H1 (cell line): ENCODE results near the gene FNDC11. TPM values are rescaled to one million over a fixed set of nuclear protein-coding genes. Genes with fewer than 3 reads are reported as not detected.

Experiments used
- CTCF ChIA-PET: fragments of 300-600 bp; sonication (Branson Sonifier 250); formaldehyde crosslinking; loops from one replicate; lab custom pipeline; 2021; ENCODE audit not compliant: partially characterized antibody; lab: Charles Lee
- POLR2A ChIA-PET: fragments of 300-600 bp; sonication (Branson Sonifier 250); formaldehyde crosslinking; loops from one replicate; lab custom pipeline; 2021; ENCODE audit warnings: inconsistent platforms; ENCODE audit not compliant: partially characterized antibody; lab: Charles Lee
- DNase-seq, 2 experiments: peaks; one replicate each; pipeline versions ENCODE4 v3.0.0 to v3.0.0-alpha.2; 2010 to 2022; ENCODE audit warnings: low spot score in 2 of 2, low read depth in 1 of 2, mixed read lengths in 1 of 2
- FAIRE-seq: peaks from 2 replicates; lab custom pipeline; 2011; peaks lifted over from hg19 to GRCh38; lab: Jason Lieb, UNC
- H2AFZ ChIP-seq: 2 replicates; pipeline ENCODE4 v1.8.1; 2012; ENCODE audit warnings: low read length, inconsistent platforms
- H2AK5ac ChIP-seq: 2 replicates; pipeline ENCODE4 v1.6.1; 2013; ENCODE audit warnings: low read depth, low read length
- H2BK120ac ChIP-seq: replicated peaks from 2 replicates; pipeline ENCODE3; 2013; ENCODE audit warnings: low read depth, low read length, inconsistent platforms
- H2BK12ac ChIP-seq: 2 replicates; pipeline ENCODE4 v1.6.1; 2013; ENCODE audit warnings: low read depth, low read length
- H2BK15ac ChIP-seq: 2 replicates; pipeline ENCODE4 v1.6.1; 2013; ENCODE audit warnings: low read length
- H2BK20ac ChIP-seq: 2 replicates; pipeline ENCODE4 v1.6.1; 2013; ENCODE audit warnings: low read length
- H2BK5ac ChIP-seq: 2 replicates; pipeline ENCODE4 v1.6.1; 2013; ENCODE audit warnings: low read depth, low read length
- H3K14ac ChIP-seq: 2 replicates; pipeline ENCODE4 v1.6.1; 2013; ENCODE audit warnings: inconsistent platforms; ENCODE audit not compliant: insufficient read length
- H3K18ac ChIP-seq: 2 replicates; pipeline ENCODE4 v1.6.1; 2013; ENCODE audit warnings: low read length; ENCODE audit errors: extremely low read depth
- H3K23ac ChIP-seq: 2 replicates; pipeline ENCODE4 v1.6.1; 2013; ENCODE audit warnings: inconsistent platforms; ENCODE audit not compliant: insufficient read length
- H3K23me2 ChIP-seq: 2 replicates; pipeline ENCODE4 v1.6.1; 2013; ENCODE audit warnings: low read depth, low read length
- H3K27ac ChIP-seq: 2 replicates; pipeline ENCODE4 v1.6.1; 2011; ENCODE audit warnings: low read depth, low read length, inconsistent platforms
- H3K27me3 ChIP-seq, 4 experiments: replicated peaks in 1 of 4; 1 replicate in 1 of 4; 2 replicates in 3 of 4; pipeline versions ENCODE4 v1.6.1 to v1.8.1; 2011 to 2013; ENCODE audit warnings: low read length in 3 of 4, mild to moderate bottlenecking in 3 of 4, inconsistent platforms in 2 of 4, mixed read lengths in 2 of 4, moderate library complexity in 1 of 4; ENCODE audit not compliant: control insufficient read depth in 3 of 4, insufficient read depth in 3 of 4; ENCODE audit errors: extremely low read depth in 1 of 4
- H3K36me3 ChIP-seq, 4 experiments: 2 replicates each; pipeline versions ENCODE4 v1.6.1 to v1.8.1; 2011 to 2013; ENCODE audit warnings: mild to moderate bottlenecking in 4 of 4, low read length in 3 of 4, moderate library complexity in 2 of 4, control low read depth in 1 of 4, inconsistent platforms in 1 of 4; ENCODE audit not compliant: insufficient read depth in 4 of 4, control insufficient read depth in 2 of 4
- H3K4ac ChIP-seq: replicated peaks from 2 replicates; pipeline ENCODE3; 2013; ENCODE audit warnings: low read length, low read depth, mixed read lengths, inconsistent platforms; ENCODE audit not compliant: insufficient read length
- H3K4me1 ChIP-seq, 4 experiments: replicated peaks in 1 of 4; 1 replicate in 1 of 4; 2 replicates in 3 of 4; pipeline versions ENCODE4 v1.6.1 to v1.8.1; 2011 to 2013; ENCODE audit warnings: low read length in 3 of 4, inconsistent platforms in 2 of 4, mixed read lengths in 1 of 4; ENCODE audit not compliant: insufficient read depth in 4 of 4, control insufficient read depth in 3 of 4
- H3K4me2 ChIP-seq, 2 experiments: 2 replicates each; pipeline versions ENCODE4 v1.6.1 to v1.8.1; 2011 to 2013; ENCODE audit warnings: low read depth in 2 of 2, low read length in 2 of 2, control low read depth in 1 of 2, inconsistent platforms in 1 of 2, mild to moderate bottlenecking in 1 of 2; ENCODE audit not compliant: insufficient read depth in 1 of 2
- H3K4me3 ChIP-seq, 4 experiments: fragments of 200-600, 300-600 bp in 1 of 4; sonication (generic), shearing (Covaris generic), sonication (Bioruptor Twin) in 1 of 4; 2 replicates each; pipeline versions ENCODE4 v1.5.1 to v1.8.1; 2011 to 2016; ENCODE audit warnings: low read length in 4 of 4, low read depth in 3 of 4, control low read depth in 2 of 4, inconsistent platforms in 2 of 4, mild to moderate bottlenecking in 2 of 4, mixed read lengths in 1 of 4, moderate library complexity in 1 of 4; ENCODE audit not compliant: insufficient read depth in 2 of 4; ENCODE audit errors: extremely low read depth in 1 of 4
- H3K56ac ChIP-seq: replicated peaks from 2 replicates; pipeline ENCODE3; 2013; ENCODE audit warnings: low read depth, mild to moderate bottlenecking, mixed read lengths, low read length, inconsistent platforms; ENCODE audit not compliant: insufficient read length
- H3K79me1 ChIP-seq: 2 replicates; pipeline ENCODE4 v1.6.1; 2013; ENCODE audit warnings: low read depth, low read length, control low read depth
- H3K79me2 ChIP-seq, 2 experiments: 2 replicates each; pipeline versions ENCODE4 v1.6.1 to v1.8.1; 2012 to 2013; ENCODE audit warnings: low read length in 2 of 2, mild to moderate bottlenecking in 2 of 2, inconsistent platforms in 1 of 2; ENCODE audit not compliant: insufficient read depth in 2 of 2, control insufficient read depth in 1 of 2
- H3K9ac ChIP-seq, 4 experiments: replicated peaks in 1 of 4; 1 replicate in 1 of 4; 2 replicates in 3 of 4; pipeline versions ENCODE4 v1.6.1 to v1.8.1; 2011 to 2013; ENCODE audit warnings: low read depth in 3 of 4, low read length in 3 of 4, control low read depth in 2 of 4, mild to moderate bottlenecking in 2 of 4, moderate library complexity in 2 of 4, inconsistent platforms in 1 of 4; ENCODE audit errors: extremely low read depth in 1 of 4
- H3K9me3 ChIP-seq, 2 experiments: 2 replicates each; pipeline versions ENCODE4 v1.6.1 to v1.8.1; 2012 to 2013; ENCODE audit warnings: mild to moderate bottlenecking in 2 of 2, moderate library complexity in 2 of 2, control low read depth in 1 of 2, inconsistent platforms in 1 of 2, low read depth in 1 of 2, low read length in 1 of 2, mixed read lengths in 1 of 2; ENCODE audit not compliant: insufficient read depth in 2 of 2
- H4K20me1 ChIP-seq, 2 experiments: replicated peaks in 1 of 2; 2 replicates each; pipeline versions ENCODE3 to v1.8.1; 2011 to 2013; ENCODE audit warnings: inconsistent platforms in 2 of 2, low read length in 2 of 2, mild to moderate bottlenecking in 1 of 2; ENCODE audit not compliant: insufficient read depth in 2 of 2, control insufficient read depth in 1 of 2
- H4K5ac ChIP-seq: 2 replicates; pipeline ENCODE4 v1.6.1; 2013; ENCODE audit warnings: low read length, low read depth, mixed read lengths, inconsistent platforms; ENCODE audit not compliant: insufficient read length
- H4K8ac ChIP-seq: 2 replicates; pipeline ENCODE4 v1.8.0; 2013; ENCODE audit warnings: mild to moderate bottlenecking, moderate library complexity, low read length, inconsistent platforms; ENCODE audit not compliant: insufficient read depth; ENCODE audit errors: extremely low read depth
- H4K91ac ChIP-seq: replicated peaks from 2 replicates; pipeline ENCODE3; 2013; ENCODE audit warnings: low read length, mixed read lengths, inconsistent platforms; ENCODE audit not compliant: insufficient read length
- KDM4A ChIP-seq: IDR thresholded peaks from one replicate; pipeline ENCODE4 v1.7.1; 2012; ENCODE audit warnings: low read depth, mild to moderate bottlenecking, moderate library complexity, low read length, inconsistent platforms; ENCODE audit not compliant: severe bottlenecking
- MAFK ChIP-seq: IDR thresholded peaks from 2 replicates; pipeline ENCODE4 v1.6.1; 2012; ENCODE audit warnings: low read depth, mild to moderate bottlenecking, improper control_type of control experiment, low read length
- PHF8 ChIP-seq: fragments of 200-600 bp; sonication (generic); conservative IDR thresholded peaks from 2 replicates; pipeline ENCODE4 v1.7.1; 2012; ENCODE audit warnings: low read depth, mild to moderate bottlenecking, inconsistent platforms, low read length, moderate library complexity
- SAP30 ChIP-seq: fragments of 300-600 bp; sonication (generic); IDR thresholded peaks from 2 replicates; pipeline ENCODE4 v1.7.1; 2012; ENCODE audit warnings: low read length, moderate library complexity, mild to moderate bottlenecking, inconsistent platforms; ENCODE audit not compliant: insufficient read depth, insufficient replicate concordance
- WGBS, 2 experiments: shearing (Covaris generic) in 1 of 2; methylation state at CpG; one replicate each; pipeline versions ENCODE4 v1.1.6 to v1.1.7; 2013 to 2015; ENCODE audit warnings: low lambda C conversion rate in 2 of 2, mixed read lengths in 2 of 2, inconsistent platforms in 1 of 2, low coverage in 1 of 2, missing lambda C conversion rate in 1 of 2; ENCODE audit not compliant: insufficient replicate concordance in 2 of 2, insufficient coverage in 1 of 2, insufficient read length in 1 of 2; ENCODE audit errors: extremely low coverage in 1 of 2, missing lambda C conversion rate in 1 of 2; 5-methylcytosine and 5-hydroxymethylcytosine counted together
- polyA plus RNA-seq, 7 experiments: library from polyadenylated mRNA; depleted of rRNA in 3 of 7; stranded (reverse) in 5 of 7; unstranded in 2 of 7; fragments of >200 nt in 5 of 7; fragments of 200-250 nt in 2 of 7; gene quantifications; 1 replicate in 5 of 7; 2 replicates in 1 of 7; 4 replicates in 1 of 7; pipeline versions ENCODE4 v1.2.1 to v1.2.3, GENCODE V29; 2011 to 2013; ENCODE audit warnings: missing spikeins in 2 of 7, mixed read lengths in 2 of 7
- total RNA-seq: library from RNA; stranded (reverse); fragmentation: NEBNext Ultra II Directional; extraction: Animal tissue kit (Norgen Biotek cat#: 25700); gene quantifications from 2 replicates; pipeline ENCODE4 v1.2.1, GENCODE V29; 2021
- TF ChIP-seq, protein P1 (sequence below): IDR thresholded peaks from 2 replicates; pipeline ENCODE4 v1.6.1; 2012; ENCODE audit warnings: low read length, inconsistent platforms

Gene FNDC11
- total and polyA plus RNA-seq, 2 of the 8 experiments (the other 6 are each of a cell fraction or from before 2014, with no cell fraction given), result 2.6 to 8.8 TPM

DNA sequence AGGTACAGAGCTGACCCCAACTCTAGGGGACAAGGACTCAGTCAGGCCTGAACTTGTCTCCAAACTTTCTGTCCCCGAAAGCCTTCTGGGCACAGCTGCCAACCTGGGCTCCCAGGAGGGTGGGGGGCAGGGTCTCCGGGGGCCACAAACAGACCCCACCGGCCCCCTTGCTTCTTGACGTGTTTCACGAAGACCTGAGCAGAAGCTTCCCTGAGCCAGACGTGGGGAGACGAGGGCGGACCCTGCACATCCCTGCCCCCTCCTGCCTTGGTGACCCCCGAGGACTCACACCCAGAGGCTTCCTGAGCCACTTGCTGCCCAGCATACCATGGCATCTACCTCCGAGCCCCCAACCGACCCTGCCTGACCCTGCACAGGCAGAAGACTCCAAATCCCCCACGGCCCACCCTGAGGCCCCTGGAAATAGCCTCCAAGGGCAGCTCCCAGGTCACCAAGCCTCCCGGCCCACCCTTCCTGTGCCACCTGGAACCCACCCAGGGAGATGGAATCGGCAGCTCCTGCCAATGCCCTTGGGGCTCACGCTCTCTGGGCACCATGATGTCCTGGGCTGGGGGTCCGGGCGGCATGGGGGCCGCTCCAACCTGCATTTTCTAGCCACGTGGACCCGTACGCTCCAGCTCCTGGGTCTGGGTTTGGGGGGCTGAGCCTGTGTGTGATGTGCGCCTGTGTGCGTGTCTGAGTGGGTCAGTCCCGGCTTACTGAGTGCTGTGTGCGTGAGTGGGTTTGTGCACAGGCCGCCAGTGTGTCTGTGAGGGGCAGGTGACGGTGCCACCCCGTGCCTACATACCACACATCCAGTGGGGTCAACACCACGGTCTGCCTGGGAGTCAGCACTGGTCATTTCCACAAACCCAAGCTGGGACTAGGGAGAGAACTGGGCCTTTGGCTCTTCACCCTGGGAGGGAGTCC is 14.3 kb upstream of the FNDC11 start:
- FAIRE-seq (no peak), DNase-seq (no peak)
- Histone ChIP-seq H4K91ac (no peak overlapping the region), H2BK5ac (no peak overlapping the region; the same call in 1 of the 2 replicates), H3K4me3 (no peak overlapping the region), H3K27me3 (no peaks in the 10 kb centered on the region), H3K9me3 (no peaks in the 10 kb centered on the region), H3K4me1 (peaks cover 0 to 14% (median 3%) of the 10 kb centered on the region in 4 experiments; a peak in 5 of 7 replicates), H3K23me2 (no peaks in the 10 kb centered on the region), H3K4ac (peak overlapping the region; percentile 53), H2BK20ac (no peak overlapping the region), H4K8ac (no peak overlapping the region), H3K79me1 (no peaks in the 10 kb centered on the region), H3K79me2 (no peaks in the 10 kb centered on the region), H3K4me2 (no peak overlapping the region), H3K56ac (no peak overlapping the region), H3K9ac (no peak overlapping the region), H4K20me1 (no peaks in the 10 kb centered on the region), H2AK5ac (no peak overlapping the region)
- 94% methylated on average over 28 of the region's 29 CpGs; no CpG with 5 or more reads in 1 of the 2 experiments for WGBS, 2 experiments
- ChIA-PET CTCF (interaction anchor here (0.6 to 4.2 kb wide), 23 partner anchors 7 to 581 kb away, joined by 3 to 22 read pairs (median 5); partner anchors contain the start of genes FNDC11 and PPDPF), POLR2A (interaction anchor here (1.1 to 3.7 kb wide), 3 partner anchors 17 to 198 kb away, joined by 3 to 26 read pairs (median 3); partner anchors contain the start of gene PPDPF)
- TF ChIP-seq MAFK, result no peak
- TF ChIP-seq, protein P1, sequence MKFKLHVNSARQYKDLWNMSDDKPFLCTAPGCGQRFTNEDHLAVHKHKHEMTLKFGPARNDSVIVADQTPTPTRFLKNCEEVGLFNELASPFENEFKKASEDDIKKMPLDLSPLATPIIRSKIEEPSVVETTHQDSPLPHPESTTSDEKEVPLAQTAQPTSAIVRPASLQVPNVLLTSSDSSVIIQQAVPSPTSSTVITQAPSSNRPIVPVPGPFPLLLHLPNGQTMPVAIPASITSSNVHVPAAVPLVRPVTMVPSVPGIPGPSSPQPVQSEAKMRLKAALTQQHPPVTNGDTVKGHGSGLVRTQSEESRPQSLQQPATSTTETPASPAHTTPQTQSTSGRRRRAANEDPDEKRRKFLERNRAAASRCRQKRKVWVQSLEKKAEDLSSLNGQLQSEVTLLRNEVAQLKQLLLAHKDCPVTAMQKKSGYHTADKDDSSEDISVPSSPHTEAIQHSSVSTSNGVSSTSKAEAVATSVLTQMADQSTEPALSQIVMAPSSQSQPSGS, result no peak
- no peak for TF ChIP-seq PHF8
- TF ChIP-seq SAP30, result no peak
- no peak for TF ChIP-seq KDM4A
- TF ChIP-seq, all 59 proteins: peak for 0
- Histone ChIP-seq H2BK12ac (peak overlapping the region; percentile 7; the same call in 1 of the 2 replicates), H3K14ac (no peak overlapping the region), H3K36me3 (no peaks in the 10 kb centered on the region), H4K5ac (no peak overlapping the region), H3K27ac (no peak overlapping the region), H3K18ac (no peak overlapping the region), H2AFZ (no peak overlapping the region), H2BK120ac (no peak overlapping the region), H3K23ac (no peak overlapping the region), H2BK15ac (no peak overlapping the region)
